RWPE1 (cell line): ENCODE measurements around the gene UIMC1.

Source experiments
- CTCF ChIA-PET: fragments of 350-600 bp; sonication (Branson Sonifier 250); formaldehyde crosslinking; extraction: SDS; loops from one replicate; lab custom pipeline; 2021; lab: Yijun Ruan, JAX
- POLR2A ChIA-PET: fragments of 400-600 bp; formaldehyde crosslinking; extraction: SDS; loops from one replicate; lab custom pipeline; 2020; ENCODE audit warnings: antibody characterized with exemption; ENCODE audit not compliant: low non-redundant PET; lab: Yijun Ruan, JAX
- DNase-seq: peaks from one replicate; pipeline ENCODE4 v3.0.0; 2012; ENCODE audit warnings: low spot score
- H3K27ac ChIP-seq: fragments of 450-650 bp; 2 replicates; pipeline ENCODE4 v1.5.1; 2017
- CTCF ChIP-seq: fragments of 450-650 bp; conservative IDR thresholded peaks from 2 replicates; pipeline ENCODE4 v1.5.1; 2017; ENCODE audit warnings: low read depth, mild to moderate bottlenecking

Gene UIMC1

GRCh38 chr5:177018341-177018740 lies 11.8 kb upstream of the UIMC1 start:
- TF ChIP-seq CTCF, result no peak
- no peak for DNase-seq
- H3K27ac ChIP-seq, result no peak overlapping the region
- POLR2A ChIA-PET, result no interaction called here
- CTCF ChIA-PET, result interaction anchor here (0.7 kb wide), 1 partner anchor 62 kb away, joined by 3 read pairs; no protein-coding TSS in a partner anchor

- ChIA-PET POLR2A (no interaction called here), CTCF (interaction anchor here (0.6 kb wide), 1 partner anchor 520 kb away, joined by 4 read pairs; no protein-coding TSS in a partner anchor)
- no peak for TF ChIP-seq CTCF
- DNase-seq, result no peak
- no peak overlapping the region for H3K27ac ChIP-seq
Observed at GRCh38 chr5:177015156-177015555, 8.6 kb upstream of the UIMC1 start.

- CTCF ChIA-PET, result no interaction called here
- POLR2A ChIA-PET, result no interaction called here
- no peak overlapping the region for H3K27ac ChIP-seq
- TF ChIP-seq CTCF, result no peak
- no peak for DNase-seq
Observed at GRCh38 chr5:177010153-177010552, 3.6 kb upstream of the UIMC1 start.

- TF ChIP-seq CTCF, result no peak
- CTCF ChIA-PET, result interaction anchor here (0.6 kb wide), 1 partner anchor 396 kb away, joined by 4 read pairs; no protein-coding TSS in a partner anchor
- no peak overlapping the region for H3K27ac ChIP-seq
- no peak for DNase-seq
- POLR2A ChIA-PET, result interaction anchor here (0.6 to 1.7 kb wide), 4 partner anchors 13 to 684 kb away, joined by 3 to 6 read pairs (median 3); partner anchors contain the start of gene ZNF346
Observed at GRCh38 chr5:177008716-177009115, 2.1 kb upstream of the UIMC1 start.

GRCh38 chr5:177005619-177006264 lies 837 bp downstream of the UIMC1 start:
- DNase-seq, result peak; percentile 67
- TF ChIP-seq CTCF, result peak; percentile 90
- H3K27ac ChIP-seq, result peak overlapping the region; percentile 91
- POLR2A ChIA-PET, result interaction anchor here (0.5 to 0.6 kb wide), 2 partner anchors 19 to 25 kb away, joined by 3 to 4 read pairs; no protein-coding TSS in a partner anchor
- CTCF ChIA-PET, result interaction anchor here (0.5 to 1.5 kb wide), 9 partner anchors 8 to 453 kb away, joined by 3 to 5 read pairs (median 3); no protein-coding TSS in a partner anchor

- no peak for DNase-seq
- ChIA-PET POLR2A (interaction anchor here (0.5 to 0.6 kb wide), 3 partner anchors 19 to 48 kb away, joined by 3 to 4 read pairs (median 3); no protein-coding TSS in a partner anchor), CTCF (interaction anchor here (0.5 to 1.5 kb wide), 7 partner anchors 8 to 454 kb away, joined by 3 to 5 read pairs (median 4); no protein-coding TSS in a partner anchor)
- no peak for TF ChIP-seq CTCF
- no peak overlapping the region for H3K27ac ChIP-seq
Observed at GRCh38 chr5:177004961-177005360, 1.6 kb downstream of the UIMC1 start.
